HFFc6 (cell line): ENCODE measurements around the gene GEMIN7. TPM values are rescaled to one million over a fixed set of nuclear protein-coding genes. Genes with fewer than 3 reads are reported as not detected.
A peak's percentile ranks its signal among the peaks of the same experiment; 100 is the strongest.

Experiments
- DNase-seq: peaks from one replicate; pipeline ENCODE4 v3.0.0-alpha.2; 2018
- H3K27ac Mint-ChIP-seq: 2 replicates; pipeline ENCODE4 v1.8.0; 2020; ENCODE audit warnings: mild to moderate bottlenecking, mixed read lengths
- H3K27me3 Mint-ChIP-seq: 2 replicates; pipeline ENCODE4 v1.8.0; 2021; ENCODE audit warnings: mild to moderate bottlenecking, moderate library complexity, mixed read lengths; ENCODE audit not compliant: insufficient read depth
- H3K36me3 Mint-ChIP-seq: 2 replicates; pipeline ENCODE4 v1.8.0; 2021; ENCODE audit warnings: low read depth, mixed read lengths
- H3K4me1 Mint-ChIP-seq: 2 replicates; pipeline ENCODE4 v1.8.0; 2020; ENCODE audit warnings: low read depth, mixed read lengths
- H3K4me3 Mint-ChIP-seq: 2 replicates; pipeline ENCODE4 v1.8.0; 2020; ENCODE audit warnings: mild to moderate bottlenecking, moderate library complexity, mixed read lengths
- H3K9me3 Mint-ChIP-seq: 2 replicates; pipeline ENCODE4 v1.8.0; 2020; ENCODE audit warnings: mild to moderate bottlenecking, mixed read lengths
- CTCF ChIP-seq: fragments of 200-600 bp; sonication (generic); IDR thresholded peaks from 2 replicates; pipeline ENCODE4 v1.5.0; 2021; ENCODE audit warnings: antibody characterized with exemption, mild to moderate bottlenecking
- total RNA-seq, 6 experiments: library from RNA; stranded (reverse); fragmentation: NEBNext Ultra II Directional; extraction: Animal tissue kit (Norgen Biotek cat#: 25700); gene quantifications; 2 replicates in 1 of 6; 3 replicates in 5 of 6; pipeline ENCODE4 v1.2.3, GENCODE V29; 2021

GEMIN7 gene
- total RNA-seq, 6 experiments from 2014 or later, result 34.3 to 43.4 (median 39.0) TPM

- peaks cover 8% of the 10 kb centered on the region for H3K4me1 Mint-ChIP-seq
- no peaks in the 10 kb centered on the region for H3K9me3 Mint-ChIP-seq
- TF ChIP-seq CTCF, result no peak
- no peak for DNase-seq
- H3K27me3 Mint-ChIP-seq, result peaks cover 4% of the 10 kb centered on the region
- H3K36me3 Mint-ChIP-seq, result no peaks in the 10 kb centered on the region
- peak overlapping the region; percentile 20; the same call in 1 of the 2 replicates for H3K27ac Mint-ChIP-seq
- no peak overlapping the region for H3K4me3 Mint-ChIP-seq
Measured at GRCh38 chr19:45138303-45138751, 59.3 kb downstream of the GEMIN7 start.

GRCh38 chr19:45139286-45140143 is 60.5 kb downstream of the GEMIN7 start:
- Mint-ChIP-seq H3K4me3 (no peak overlapping the region), H3K27me3 (peaks cover 4% of the 10 kb centered on the region), H3K4me1 (peaks cover 8% of the 10 kb centered on the region), H3K36me3 (no peaks in the 10 kb centered on the region), H3K9me3 (no peaks in the 10 kb centered on the region), H3K27ac (no peak overlapping the region)
- no peak for TF ChIP-seq CTCF
- no peak for DNase-seq

GRCh38 chr19:45140144-45140503 is 61.1 kb downstream of the GEMIN7 start:
- TF ChIP-seq CTCF, result no peak
- Mint-ChIP-seq H3K36me3 (no peaks in the 10 kb centered on the region), H3K4me1 (peaks cover 8% of the 10 kb centered on the region), H3K27me3 (peaks cover 2% of the 10 kb centered on the region), H3K4me3 (no peak overlapping the region), H3K27ac (no peak overlapping the region), H3K9me3 (no peaks in the 10 kb centered on the region)
- DNase-seq, result no peak

- Mint-ChIP-seq H3K36me3 (no peaks in the 10 kb centered on the region), H3K4me3 (no peak overlapping the region), H3K9me3 (no peaks in the 10 kb centered on the region), H3K4me1 (peaks cover 8% of the 10 kb centered on the region), H3K27ac (no peak overlapping the region), H3K27me3 (peaks cover 2% of the 10 kb centered on the region)
- no peak for DNase-seq
- no peak for TF ChIP-seq CTCF
Measured at GRCh38 chr19:45140533-45140932, 61.5 kb downstream of the GEMIN7 start.

Other genes with a start within 250 kb of the GEMIN7 start
- gene NECTIN2, start 233.0 kb upstream of the GEMIN7 start, total RNA-seq, result 100 to 1,000 TPM; 126 to 152 (median 148) TPM
- gene TOMM40, start 188.0 kb upstream of the GEMIN7 start, total RNA-seq, result 100 to 1,000 TPM in 1 of 6 experiments, 10 to 100 TPM in 5; 79.8 to 107 (median 92.2) TPM
- gene APOE, start 173.5 kb upstream of the GEMIN7 start, total RNA-seq, result 1 to 10 TPM; 1.9 to 6.5 (median 2.5) TPM
- 1 to 10 TPM in 5 of 6 experiments, not detected in 1; 1.4 to 6.8 (median 2.4) TPM for gene APOC1, start 164.7 kb upstream of the GEMIN7 start, total RNA-seq
- not detected for gene APOC4, start 137.0 kb upstream of the GEMIN7 start, total RNA-seq
- gene APOC2, start 133.2 kb upstream of the GEMIN7 start, total RNA-seq, result not detected
- gene CLPTM1, start 123.9 kb upstream of the GEMIN7 start, total RNA-seq, result 100 to 1,000 TPM; 160 to 184 (median 172) TPM
- gene RELB, start 77.8 kb upstream of the GEMIN7 start, total RNA-seq, result 10 to 100 TPM in 2 of 6 experiments, 1 to 10 TPM in 4; 6.1 to 10.8 (median 9.4) TPM
- gene CLASRP, start 40.2 kb upstream of the GEMIN7 start, total RNA-seq, result 10 to 100 TPM; 29.9 to 42.9 (median 37.3) TPM
- under 1 TPM; 0.57 to 0.87 (median 0.65) TPM for gene ZNF296, start 2.8 kb upstream of the GEMIN7 start, total RNA-seq
- gene PPP1R37, start 13.9 kb downstream of the GEMIN7 start, total RNA-seq, result 10 to 100 TPM; 20.4 to 27.4 (median 21.6) TPM
- under 1 TPM in 5 of 6 experiments, not detected in 1; 0.07 to 0.17 (median 0.07) TPM for gene NKPD1, start 81.7 kb downstream of the GEMIN7 start, total RNA-seq
- 1 to 10 TPM; 3.5 to 6.9 (median 5.2) TPM for gene TRAPPC6A, start 99.0 kb downstream of the GEMIN7 start, total RNA-seq
- gene BLOC1S3, start 99.5 kb downstream of the GEMIN7 start, total RNA-seq, result 10 to 100 TPM; 10.5 to 14.2 (median 12.2) TPM
- under 1 TPM in 1 of 6 experiments, not detected in 5; 0.10 TPM for gene EXOC3L2, start 166.1 kb downstream of the GEMIN7 start, total RNA-seq
- 10 to 100 TPM; 38.9 to 46.0 (median 44.2) TPM for gene MARK4, start 172.0 kb downstream of the GEMIN7 start, total RNA-seq
- gene CKM, start 243.6 kb downstream of the GEMIN7 start, total RNA-seq, result not detected